ENCODE results near the gene CACNB3.

GRCh38 chr12:48807981-48808380 is 10.3 kb upstream of the CACNB3 start:
- TF ChIP-seq CTCF (IDR thresholded peaks at IDR 0.05) (no peak), POLR2A (IDR thresholded peaks at IDR 0.05) (no peak)
